Medulla oblongata (tissue), 1 donor: Measurements from ENCODE around the gene OR10P1.

ENCODE experiments used
- DNase-seq: peaks from one replicate; pipeline ENCODE4 v3.0.0-alpha.2; 2015; ENCODE audit errors: extremely low spot score

Gene OR10P1

DNA sequence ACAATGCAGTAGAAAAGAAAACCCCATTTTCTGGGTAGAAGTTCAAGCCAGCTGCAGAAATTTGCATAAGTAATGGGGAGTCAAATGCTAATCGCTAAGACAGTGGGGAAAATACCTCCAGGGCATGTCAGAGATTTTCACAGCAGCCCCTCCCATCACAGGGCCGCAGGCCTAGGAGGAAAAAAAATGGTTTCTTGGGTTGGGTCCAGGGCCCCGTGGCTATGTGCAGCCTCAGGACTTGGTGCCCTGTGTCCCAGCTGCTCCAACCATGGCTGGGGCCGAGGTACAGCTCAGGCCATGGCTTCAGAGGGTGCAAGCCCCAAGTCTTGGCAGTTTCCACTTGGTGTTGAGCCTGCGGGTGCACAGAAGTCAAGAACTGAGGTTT is 14.6 kb downstream of the OR10P1 start:
- DNase-seq: no peak

DNA sequence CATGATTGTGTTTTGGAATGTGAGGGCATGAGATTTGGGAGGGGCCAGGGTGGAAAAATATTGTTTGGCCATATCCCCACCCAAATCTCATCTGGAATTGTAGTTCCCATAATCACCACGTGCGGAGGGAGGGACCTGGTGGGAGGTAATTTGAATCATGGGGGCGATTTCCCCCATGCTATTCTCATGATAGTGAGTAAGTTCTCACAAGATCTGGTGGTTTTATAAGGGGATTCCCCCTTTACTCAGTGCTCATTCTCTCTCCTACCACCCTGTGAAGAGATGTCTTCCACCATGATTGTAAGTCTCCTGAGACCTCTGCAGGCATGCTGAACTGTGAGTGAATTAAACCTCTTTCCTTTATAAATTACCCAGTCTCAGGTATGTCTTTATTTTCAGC is 15.7 kb downstream of the OR10P1 start:
- no peak for DNase-seq

DNA sequence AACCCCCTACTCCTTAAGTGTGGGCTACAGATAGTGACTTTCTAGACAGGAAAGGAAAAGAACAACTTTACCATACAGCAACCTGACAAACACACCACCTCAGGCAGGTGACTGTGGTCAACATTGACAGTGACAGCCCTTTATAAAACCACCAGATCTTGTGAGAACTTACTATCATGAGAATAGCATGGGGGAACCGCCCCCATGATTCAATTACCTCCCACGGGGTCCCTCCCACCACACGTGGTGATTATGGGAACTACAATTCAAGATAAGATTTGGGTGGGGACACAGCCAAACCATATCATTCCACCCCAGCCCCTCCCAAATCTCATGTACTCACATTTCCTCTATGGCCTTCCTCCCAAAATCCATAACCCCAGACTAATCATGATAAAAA is 16.3 kb downstream of the OR10P1 start:
- DNase-seq: no peak

GRCh38 chr12:55654511-55655214 is 18.0 kb downstream of the OR10P1 start:
- DNase-seq: no peak

DNA sequence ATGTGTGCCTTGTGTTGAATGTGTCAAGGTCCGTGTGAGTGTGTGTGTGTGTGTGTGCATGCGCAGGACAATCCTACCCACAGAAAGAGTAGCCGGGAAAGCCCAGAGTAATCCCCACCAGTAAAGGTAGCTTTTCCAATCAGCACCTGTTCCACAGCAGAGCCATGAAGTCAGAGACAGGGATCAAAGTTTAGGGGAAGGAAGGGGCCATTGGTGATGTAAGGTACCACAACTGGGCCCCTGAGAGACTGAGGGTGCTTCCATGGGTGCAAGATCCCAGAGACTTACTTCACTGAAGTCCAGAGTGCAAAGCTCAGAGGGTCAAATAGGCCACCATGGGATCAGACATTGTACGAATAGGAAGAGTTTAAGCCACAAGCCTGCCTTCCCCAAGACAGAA is 20.5 kb downstream of the OR10P1 start:
- no peak for DNase-seq

DNA sequence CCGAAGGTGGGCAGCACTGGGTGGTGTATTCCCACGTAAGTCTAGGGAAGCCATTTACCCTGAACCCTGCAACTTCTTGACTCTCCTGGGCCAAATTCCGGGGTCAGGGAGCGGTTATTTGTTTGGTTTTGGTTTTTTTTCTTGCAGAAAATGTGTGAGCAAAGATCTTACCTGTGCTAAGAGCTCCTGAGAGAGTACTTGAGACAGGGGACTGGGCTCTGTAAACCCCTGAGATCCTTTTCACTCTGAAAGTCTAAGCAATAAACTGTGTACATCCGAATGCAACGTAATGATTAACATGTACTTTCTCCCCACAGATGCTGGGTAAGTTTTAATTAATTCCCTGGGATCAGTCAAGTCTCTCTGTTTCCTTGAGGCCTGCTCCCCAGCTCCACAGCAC is 21.5 kb downstream of the OR10P1 start:
- no peak for DNase-seq

DNA sequence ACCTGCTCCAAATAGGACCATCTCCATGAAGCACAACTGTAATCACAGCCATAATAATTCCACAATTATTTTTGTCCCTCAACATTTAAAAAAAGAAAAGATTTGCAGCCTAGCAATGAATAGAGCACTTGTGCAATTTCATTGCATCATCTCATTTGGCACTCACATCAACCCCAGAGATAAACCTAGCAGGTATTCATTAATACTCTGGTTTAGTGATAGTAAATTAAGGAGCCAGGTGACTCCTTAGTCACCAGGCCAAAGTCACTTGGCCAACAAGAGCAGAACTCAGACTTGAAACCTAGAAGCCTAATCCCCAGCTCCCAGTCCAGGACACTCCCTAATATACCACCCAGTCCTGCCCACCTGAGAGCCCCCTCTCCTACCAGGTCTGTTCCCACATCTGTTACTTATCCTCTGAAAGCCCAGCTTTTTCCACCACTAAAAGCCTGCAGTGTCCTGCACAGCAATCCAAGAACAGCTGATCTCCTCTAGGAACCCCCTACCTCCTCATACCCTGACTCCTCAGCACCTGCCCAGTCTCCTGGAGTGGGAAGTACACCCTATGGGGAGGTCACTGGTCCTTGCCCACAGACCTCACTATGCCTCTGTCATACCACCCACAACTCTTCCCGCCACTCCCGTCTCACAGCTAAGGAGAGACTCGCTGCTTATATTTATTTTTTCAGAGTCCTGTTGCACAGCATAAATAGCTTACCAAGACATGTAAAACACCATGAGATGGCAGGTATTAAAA is 22.1 kb downstream of the OR10P1 start:
- DNase-seq: no peak

DNA sequence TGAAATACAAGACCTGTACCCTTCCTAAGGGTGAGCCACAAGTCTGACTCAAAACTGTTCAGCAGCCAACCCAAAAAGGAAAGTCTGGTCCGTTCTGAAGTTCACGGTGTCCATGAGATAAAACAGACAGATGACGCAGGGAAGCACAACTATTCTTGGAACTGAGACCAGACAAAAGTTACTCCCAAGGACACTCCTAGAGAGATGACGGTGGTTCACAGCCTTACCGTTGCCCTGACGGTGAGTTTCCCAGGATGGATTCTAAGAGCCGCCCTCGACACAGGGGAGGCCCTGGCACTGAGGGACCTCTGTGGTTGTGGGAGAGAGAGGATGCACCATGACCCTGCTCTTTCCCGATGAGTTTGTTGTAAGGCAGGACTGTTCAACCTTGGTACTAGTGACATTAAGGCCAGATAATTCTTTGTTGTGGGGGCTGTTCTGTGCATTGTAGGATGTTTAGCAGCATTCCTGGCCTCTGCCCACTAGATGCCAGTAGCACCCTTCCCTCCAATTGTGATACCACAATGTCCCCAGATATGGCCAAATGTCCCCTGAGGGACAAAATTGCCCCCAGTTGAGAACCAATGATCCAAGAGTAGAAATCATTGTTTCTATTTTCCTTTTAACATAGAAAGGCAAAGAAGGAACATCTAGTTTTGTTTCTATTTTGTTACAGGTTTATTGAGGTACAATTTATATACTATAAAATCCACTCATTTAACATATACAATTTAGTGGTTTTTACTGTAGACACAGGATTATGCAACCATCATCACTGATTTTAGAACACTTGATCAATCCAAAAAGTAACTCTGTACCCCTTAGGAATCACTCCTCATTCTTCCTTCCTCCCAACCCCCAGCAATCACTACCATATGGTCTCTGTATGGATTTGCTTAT is 23.0 kb downstream of the OR10P1 start:
- DNase-seq: peak; percentile 54

DNA sequence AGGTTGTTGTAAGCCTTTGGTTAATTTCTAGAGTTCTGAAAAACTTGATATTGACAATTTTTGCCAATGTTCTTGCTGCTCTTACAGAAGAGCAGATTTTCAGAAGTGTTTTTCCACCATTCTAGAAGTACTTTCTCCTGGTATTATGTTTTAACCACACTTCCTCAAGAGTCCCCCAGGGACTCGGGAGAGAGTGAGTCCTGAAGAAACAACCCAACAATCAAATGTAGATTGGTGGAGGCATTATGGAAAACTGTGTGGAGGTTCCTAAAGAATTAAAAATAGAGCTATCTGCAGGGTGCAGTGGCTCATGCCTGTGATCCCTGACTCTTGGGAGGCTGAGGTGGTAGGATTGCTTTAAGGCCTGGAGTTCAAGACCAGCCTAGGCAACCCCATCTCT is 26.7 kb downstream of the OR10P1 start:
- no peak for DNase-seq

GRCh38 chr12:55664826-55665225 is 28.1 kb downstream of the OR10P1 start:
- DNase-seq: no peak

GRCh38 chr12:55666508-55666907 is 29.8 kb downstream of the OR10P1 start:
- DNase-seq: no peak

DNA sequence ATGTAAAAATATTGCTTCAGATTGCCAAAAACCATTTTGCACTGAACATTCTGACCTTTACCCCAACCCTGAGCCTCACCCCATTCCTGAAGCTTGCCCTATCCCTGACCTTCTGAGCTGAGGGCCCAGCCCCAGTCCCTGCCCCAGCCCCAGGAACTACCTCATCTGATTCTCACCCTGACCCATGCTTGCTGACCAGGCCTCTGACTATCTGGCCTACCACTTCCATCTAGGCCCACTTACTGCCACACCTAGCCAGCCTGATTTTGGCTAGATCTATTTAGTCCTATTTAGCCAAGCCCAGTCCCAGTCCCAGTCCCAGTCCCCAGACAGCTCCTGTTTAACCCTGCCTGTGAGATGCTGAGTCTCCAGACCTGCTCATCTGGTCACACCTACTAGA is 33.6 kb downstream of the OR10P1 start:
- no peak for DNase-seq

GRCh38 chr12:55671746-55672145 is 35.1 kb downstream of the OR10P1 start:
- DNase-seq: no peak

- peak; percentile 67 for DNase-seq
Observed at GRCh38 chr12:55673638-55674037, 36.9 kb downstream of the OR10P1 start.

DNA sequence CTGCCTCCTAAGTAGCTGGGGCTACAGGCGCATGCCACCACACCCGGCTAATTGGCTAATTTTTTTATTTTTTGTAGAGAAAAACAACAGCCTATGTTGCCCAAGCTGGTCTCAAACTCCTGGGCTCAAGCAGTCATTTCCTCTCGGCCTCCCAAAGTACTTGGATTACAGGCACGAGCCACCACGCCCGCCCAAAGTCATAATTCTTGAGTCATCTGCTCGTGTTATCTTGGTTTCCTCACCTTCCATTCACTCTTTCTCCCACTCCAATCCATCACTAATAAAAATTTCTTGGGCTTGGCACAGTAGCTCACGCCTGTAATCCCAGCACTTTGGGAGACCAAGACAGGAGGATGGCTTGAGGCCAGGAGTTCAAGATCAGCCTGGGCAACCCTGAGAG is 39.0 kb downstream of the OR10P1 start:
- no peak for DNase-seq

- DNase-seq: peak; percentile 35
Observed at GRCh38 chr12:55676707-55677106, 40.0 kb downstream of the OR10P1 start.

DNA sequence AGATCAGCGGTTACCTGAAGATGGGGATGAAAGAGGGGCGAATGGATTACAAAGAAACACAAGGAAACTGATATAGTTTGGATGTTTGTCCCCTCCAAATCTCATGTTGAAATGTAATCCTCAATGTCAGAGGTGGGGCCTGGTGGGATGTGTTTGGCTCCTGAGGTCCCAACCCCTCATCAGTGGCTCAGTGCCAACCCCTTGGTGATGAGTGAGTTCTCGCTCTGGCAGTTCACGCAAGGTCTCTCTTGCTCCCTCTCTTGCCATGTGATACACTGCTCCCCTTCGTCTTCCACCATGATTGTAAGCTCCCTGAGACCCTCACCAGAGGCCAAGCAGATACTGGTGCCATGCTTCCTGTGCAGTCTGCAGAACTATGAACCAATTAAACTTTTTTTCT is 43.0 kb downstream of the OR10P1 start:
- DNase-seq: no peak

DNA sequence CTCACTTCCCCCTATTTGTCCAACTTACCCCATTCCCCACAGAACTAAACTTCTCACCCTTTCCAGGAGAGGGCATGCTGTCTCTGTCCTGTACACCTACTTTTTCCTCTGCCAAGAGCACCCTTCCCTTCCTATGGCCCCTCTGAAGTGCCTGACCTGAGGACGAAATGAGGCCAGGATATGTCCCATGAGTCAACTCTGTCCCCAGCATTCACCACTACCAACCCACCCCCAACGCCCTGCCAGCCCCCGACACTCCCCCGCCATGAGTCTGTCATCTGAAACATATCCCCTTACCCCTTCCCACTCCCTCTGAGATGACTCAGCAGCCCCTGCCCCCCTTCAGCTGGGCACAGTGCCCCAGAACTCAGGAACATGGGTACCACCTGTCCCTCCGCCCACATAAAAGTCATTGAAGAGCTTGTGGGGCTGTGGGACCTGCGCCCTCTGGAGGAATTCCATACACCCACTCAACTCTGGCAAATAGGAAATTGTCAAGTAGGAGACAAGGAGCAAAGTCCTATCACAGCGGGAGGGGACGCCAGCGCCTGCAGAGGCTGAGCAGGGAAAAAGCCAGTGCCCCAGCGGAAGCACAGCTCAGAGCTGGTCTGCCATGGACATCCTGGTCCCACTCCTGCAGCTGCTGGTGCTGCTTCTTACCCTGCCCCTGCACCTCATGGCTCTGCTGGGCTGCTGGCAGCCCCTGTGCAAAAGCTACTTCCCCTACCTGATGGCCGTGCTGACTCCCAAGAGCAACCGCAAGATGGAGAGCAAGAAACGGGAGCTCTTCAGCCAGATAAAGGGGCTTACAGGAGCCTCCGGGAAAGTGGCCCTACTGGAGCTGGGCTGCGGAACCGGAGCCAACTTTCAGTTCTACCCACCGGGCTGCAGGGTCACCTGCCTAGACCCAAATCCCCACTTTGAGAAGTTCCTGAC is 44.7 kb downstream of the OR10P1 start:
- DNase-seq: peak; percentile 47

DNA sequence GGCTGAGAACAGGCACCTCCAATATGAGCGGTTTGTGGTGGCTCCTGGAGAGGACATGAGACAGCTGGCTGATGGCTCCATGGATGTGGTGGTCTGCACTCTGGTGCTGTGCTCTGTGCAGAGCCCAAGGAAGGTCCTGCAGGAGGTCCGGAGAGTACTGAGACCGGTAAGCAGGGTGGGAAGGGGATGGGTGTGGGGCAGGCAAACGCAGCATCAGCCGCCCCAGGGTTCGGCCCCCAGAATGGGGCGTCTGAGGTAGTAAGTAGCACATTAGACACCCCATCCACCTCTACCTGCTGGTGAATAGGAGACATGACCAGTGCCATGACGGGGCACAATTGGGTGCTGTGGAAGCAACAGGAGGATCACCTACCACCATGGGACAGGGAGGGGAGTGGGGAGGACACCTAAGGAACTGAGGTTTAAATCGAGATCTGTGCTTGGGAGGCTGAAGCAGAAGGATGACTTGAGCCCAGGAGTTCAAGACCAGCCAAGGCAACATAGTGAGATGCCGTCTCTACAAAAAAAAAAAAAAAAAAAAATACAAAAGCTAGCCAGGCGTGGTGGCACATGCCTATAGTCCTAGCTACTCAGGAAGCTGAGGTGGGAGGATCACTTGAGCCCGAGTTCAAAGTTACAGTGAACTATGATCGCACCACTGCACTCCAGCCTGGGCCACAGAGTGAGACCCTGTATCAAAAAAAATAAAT is 45.5 kb downstream of the OR10P1 start:
- no peak for DNase-seq

DNA sequence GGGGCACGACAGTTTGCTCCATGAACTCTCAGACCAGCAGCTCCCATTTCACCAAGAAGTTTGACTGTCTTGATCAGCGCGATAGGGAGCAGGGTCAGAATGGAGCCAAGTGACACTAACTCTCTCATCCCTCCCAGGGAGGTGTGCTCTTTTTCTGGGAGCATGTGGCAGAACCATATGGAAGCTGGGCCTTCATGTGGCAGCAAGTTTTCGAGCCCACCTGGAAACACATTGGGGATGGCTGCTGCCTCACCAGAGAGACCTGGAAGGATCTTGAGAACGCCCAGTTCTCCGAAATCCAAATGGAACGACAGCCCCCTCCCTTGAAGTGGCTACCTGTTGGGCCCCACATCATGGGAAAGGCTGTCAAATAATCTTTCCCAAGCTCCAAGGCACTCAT is 47.0 kb downstream of the OR10P1 start:
- DNase-seq: no peak
